ENCODE data around the gene SLC16A10.
"Not testable (repeated sequence)": the region's sequence is repeated elsewhere in the genome, so short reads cannot be mapped to it uniquely, and the experiment has no call there.

DNA sequence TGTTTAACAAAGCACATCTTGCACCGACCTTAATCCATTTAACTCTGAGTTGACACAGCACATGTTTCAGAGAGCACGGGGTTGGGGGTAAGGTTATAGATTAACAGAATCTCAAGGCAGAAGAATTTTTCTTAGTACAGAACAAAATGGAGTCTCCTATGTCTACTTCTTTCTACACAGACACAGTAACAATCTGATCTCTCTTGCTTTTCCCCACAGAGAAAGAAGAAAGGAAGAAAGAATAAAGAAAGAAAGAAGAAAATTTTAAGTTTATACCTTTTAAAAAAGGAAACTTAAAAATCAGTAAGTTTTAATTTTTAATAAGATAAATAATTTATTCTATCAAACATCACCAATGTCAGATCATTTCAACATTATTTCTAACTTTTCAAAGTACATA lies 168.5 kb downstream of the SLC16A10 start:
- TF ChIP-seq, protein P1, sequence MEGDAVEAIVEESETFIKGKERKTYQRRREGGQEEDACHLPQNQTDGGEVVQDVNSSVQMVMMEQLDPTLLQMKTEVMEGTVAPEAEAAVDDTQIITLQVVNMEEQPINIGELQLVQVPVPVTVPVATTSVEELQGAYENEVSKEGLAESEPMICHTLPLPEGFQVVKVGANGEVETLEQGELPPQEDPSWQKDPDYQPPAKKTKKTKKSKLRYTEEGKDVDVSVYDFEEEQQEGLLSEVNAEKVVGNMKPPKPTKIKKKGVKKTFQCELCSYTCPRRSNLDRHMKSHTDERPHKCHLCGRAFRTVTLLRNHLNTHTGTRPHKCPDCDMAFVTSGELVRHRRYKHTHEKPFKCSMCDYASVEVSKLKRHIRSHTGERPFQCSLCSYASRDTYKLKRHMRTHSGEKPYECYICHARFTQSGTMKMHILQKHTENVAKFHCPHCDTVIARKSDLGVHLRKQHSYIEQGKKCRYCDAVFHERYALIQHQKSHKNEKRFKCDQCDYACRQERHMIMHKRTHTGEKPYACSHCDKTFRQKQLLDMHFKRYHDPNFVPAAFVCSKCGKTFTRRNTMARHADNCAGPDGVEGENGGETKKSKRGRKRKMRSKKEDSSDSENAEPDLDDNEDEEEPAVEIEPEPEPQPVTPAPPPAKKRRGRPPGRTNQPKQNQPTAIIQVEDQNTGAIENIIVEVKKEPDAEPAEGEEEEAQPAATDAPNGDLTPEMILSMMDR (IDR thresholded peaks at IDR 0.05): not testable (repeated sequence)
- TF ChIP-seq POLR2A (IDR thresholded peaks at IDR 0.05): not testable (repeated sequence)

Data from Peyer's patch (tissue), 4 donors.